GM23338 (cell line): ENCODE measurements around the gene SIRT4. TPM values are rescaled to one million over a fixed set of nuclear protein-coding genes. Genes with fewer than 3 reads are reported as not detected.
"Not testable (repeated sequence)": the region's sequence is repeated elsewhere in the genome, so short reads cannot be mapped to it uniquely, and the experiment has no call there.

Experiments used
- ATAC-seq: fragments of 200-7000 bp; cut with Tn5 transposase; 3 replicates; pipeline ENCODE4 v1.9.1; 2020
- DNase-seq: peaks from one replicate; pipeline ENCODE4 v3.0.0-alpha.2; 2015; ENCODE audit warnings: low spot score
- H2AFZ ChIP-seq: fragments of 200-600 bp; sonication (generic); 2 replicates; pipeline ENCODE4 v1.8.0; 2016; ENCODE audit warnings: antibody characterized with exemption, mild to moderate bottlenecking, moderate library complexity
- H3F3A ChIP-seq: fragments of 200-600 bp; sonication (generic); replicated peaks from 2 replicates; pipeline ENCODE4 v1.8.0; 2017; ENCODE audit warnings: antibody characterized with exemption, mixed run types, low read depth
- H3K27ac ChIP-seq: fragments of 200-600 bp; sonication (generic); 2 replicates; pipeline ENCODE4 v1.6.1; 2016; ENCODE audit warnings: low read depth
- H3K27me3 ChIP-seq: fragments of 200-600 bp; sonication (generic); 2 replicates; pipeline ENCODE4 v1.8.0; 2016; ENCODE audit warnings: mild to moderate bottlenecking, mixed run types, moderate library complexity; ENCODE audit not compliant: insufficient read depth
- H3K36me3 ChIP-seq: fragments of 200-600 bp; sonication (generic); 2 replicates; pipeline ENCODE4 v1.8.0; 2016; ENCODE audit warnings: mild to moderate bottlenecking; ENCODE audit not compliant: insufficient read depth
- H3K4me1 ChIP-seq: fragments of 200-600 bp; sonication (generic); 2 replicates; pipeline ENCODE4 v1.8.0; 2016; ENCODE audit warnings: mild to moderate bottlenecking, moderate library complexity; ENCODE audit not compliant: insufficient read depth
- H3K4me2 ChIP-seq: fragments of 200-600 bp; sonication (generic); 2 replicates; pipeline ENCODE4 v1.7.1; 2017; ENCODE audit warnings: mixed run types
- H3K4me3 ChIP-seq: fragments of 200-600 bp; sonication (generic); 2 replicates; pipeline ENCODE4 v1.6.1; 2016; ENCODE audit warnings: mixed run types
- H3K79me2 ChIP-seq: fragments of 200-600 bp; sonication (generic); replicated peaks from 2 replicates; pipeline ENCODE4 v1.8.0; 2017; ENCODE audit warnings: mild to moderate bottlenecking; ENCODE audit not compliant: insufficient read depth
- H3K9me2 ChIP-seq: fragments of 200-600 bp; sonication (generic); 2 replicates; pipeline ENCODE4 v1.8.0; 2017; ENCODE audit not compliant: insufficient read depth
- H4K20me1 ChIP-seq: fragments of 200-600 bp; sonication (generic); replicated peaks from 2 replicates; pipeline ENCODE4 v1.8.0; 2017; ENCODE audit warnings: mild to moderate bottlenecking; ENCODE audit not compliant: insufficient read depth
- H3K27ac Mint-ChIP-seq: 2 replicates; pipeline ENCODE4 v1.8.0; 2020; ENCODE audit warnings: inconsistent platforms, mild to moderate bottlenecking, moderate library complexity, mixed read lengths
- H3K27me3 Mint-ChIP-seq: 3 replicates; pipeline ENCODE4 v1.8.0; 2022; ENCODE audit warnings: low read depth, mild to moderate bottlenecking, moderate library complexity, mixed read lengths, inconsistent platforms; ENCODE audit not compliant: insufficient read depth, poor library complexity
- H3K36me3 Mint-ChIP-seq: 3 replicates; pipeline ENCODE4 v1.8.0; 2021; ENCODE audit warnings: low read depth, mild to moderate bottlenecking, inconsistent platforms, moderate library complexity, mixed read lengths
- H3K4me1 Mint-ChIP-seq: 3 replicates; pipeline ENCODE4 v1.8.0; 2020; ENCODE audit warnings: mild to moderate bottlenecking, inconsistent platforms, mixed read lengths
- H3K4me3 Mint-ChIP-seq: 3 replicates; pipeline ENCODE4 v1.8.0; 2021; ENCODE audit warnings: moderate library complexity, mild to moderate bottlenecking, inconsistent platforms, mixed read lengths
- H3K9me3 Mint-ChIP-seq: 3 replicates; pipeline ENCODE4 v1.8.0; 2020; ENCODE audit warnings: moderate library complexity, mild to moderate bottlenecking, inconsistent platforms, mixed read lengths
- EZH2 ChIP-seq: fragments of 200-600 bp; sonication (generic); IDR thresholded peaks from one replicate; pipeline ENCODE4 v1.8.0; 2017; ENCODE audit warnings: antibody characterized with exemption, mild to moderate bottlenecking, low read depth; ENCODE audit not compliant: unreplicated experiment
- EZH2phosphoT487 ChIP-seq: fragments of 200-600 bp; sonication (generic); IDR thresholded peaks from one replicate; pipeline ENCODE4 v1.8.1; 2018; ENCODE audit warnings: antibody characterized with exemption; ENCODE audit not compliant: unreplicated experiment
- NANOG ChIP-seq: IDR thresholded peaks from 2 replicates; pipeline ENCODE4 v1.6.1; 2016; ENCODE audit warnings: antibody characterized with exemption, borderline replicate concordance
- ZNF114 ChIP-seq: fragments of 250-450 bp; sonication (Bioruptor Pico); IDR thresholded peaks from 2 replicates; pipeline ENCODE4 v1.5.0; 2020; ENCODE audit warnings: mild to moderate bottlenecking, moderate library complexity
- ZNF331 ChIP-seq: fragments of 250-450 bp; sonication (Bioruptor Pico); IDR thresholded peaks from 2 replicates; pipeline ENCODE4 v1.5.0; 2020; ENCODE audit warnings: low read depth, mild to moderate bottlenecking, moderate library complexity
- polyA plus RNA-seq: library from polyadenylated mRNA; unstranded; fragments of >200 nt; fragmentation: Nextera tagmentation; extraction: Ambion mirVana; gene quantifications from 2 replicates; pipeline ENCODE4 v1.2.1, GENCODE V29; 2016
- total RNA-seq: library from RNA; depleted of rRNA; stranded (reverse); fragments of >200 nt; shearing (Covaris generic); gene quantifications from 2 replicates; pipeline ENCODE4 v1.2.3, GENCODE V29; 2014
- TF ChIP-seq, protein P1 (sequence below), 2 experiments: fragments of 200-600 bp in 1 of 2; sonication (generic) in 1 of 2; conservative IDR thresholded peaks; 2 replicates each; pipeline versions ENCODE4 v1.5.1 to v1.6.1; 2016 to 2017; ENCODE audit warnings: antibody characterized with exemption in 2 of 2, low read depth in 2 of 2, mild to moderate bottlenecking in 2 of 2, moderate library complexity in 1 of 2
- TF ChIP-seq, protein P2 (sequence below): fragments of 250-450 bp; sonication (Bioruptor Pico); IDR thresholded peaks from 2 replicates; pipeline ENCODE4 v1.5.0; 2020; ENCODE audit warnings: mild to moderate bottlenecking, moderate library complexity

SIRT4 gene
- total and polyA plus RNA-seq, 2 experiments from 2014 or later = 2.0 to 3.0 TPM

DNA sequence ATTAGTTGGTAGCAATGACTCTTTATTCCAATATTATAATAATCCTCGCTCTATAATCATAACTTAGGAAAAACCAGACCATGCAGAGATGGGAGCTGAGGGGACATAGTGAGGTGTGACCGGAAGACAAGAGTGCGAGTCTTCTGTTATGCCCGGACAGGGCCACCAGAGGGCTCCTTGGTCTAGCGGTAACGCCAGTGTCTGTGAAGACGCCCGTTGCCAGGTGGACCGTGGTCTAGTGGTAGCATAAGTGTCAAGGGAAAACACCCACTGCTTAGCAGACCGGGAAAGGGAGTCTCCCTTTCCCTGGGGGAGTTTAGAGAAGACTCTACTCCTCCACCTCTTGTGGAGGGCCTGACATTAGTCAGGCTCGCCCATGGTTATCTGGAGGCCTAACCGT is 33.3 kb downstream of the SIRT4 start:
- TF ChIP-seq, protein P1, sequence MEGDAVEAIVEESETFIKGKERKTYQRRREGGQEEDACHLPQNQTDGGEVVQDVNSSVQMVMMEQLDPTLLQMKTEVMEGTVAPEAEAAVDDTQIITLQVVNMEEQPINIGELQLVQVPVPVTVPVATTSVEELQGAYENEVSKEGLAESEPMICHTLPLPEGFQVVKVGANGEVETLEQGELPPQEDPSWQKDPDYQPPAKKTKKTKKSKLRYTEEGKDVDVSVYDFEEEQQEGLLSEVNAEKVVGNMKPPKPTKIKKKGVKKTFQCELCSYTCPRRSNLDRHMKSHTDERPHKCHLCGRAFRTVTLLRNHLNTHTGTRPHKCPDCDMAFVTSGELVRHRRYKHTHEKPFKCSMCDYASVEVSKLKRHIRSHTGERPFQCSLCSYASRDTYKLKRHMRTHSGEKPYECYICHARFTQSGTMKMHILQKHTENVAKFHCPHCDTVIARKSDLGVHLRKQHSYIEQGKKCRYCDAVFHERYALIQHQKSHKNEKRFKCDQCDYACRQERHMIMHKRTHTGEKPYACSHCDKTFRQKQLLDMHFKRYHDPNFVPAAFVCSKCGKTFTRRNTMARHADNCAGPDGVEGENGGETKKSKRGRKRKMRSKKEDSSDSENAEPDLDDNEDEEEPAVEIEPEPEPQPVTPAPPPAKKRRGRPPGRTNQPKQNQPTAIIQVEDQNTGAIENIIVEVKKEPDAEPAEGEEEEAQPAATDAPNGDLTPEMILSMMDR (conservative IDR thresholded peaks at IDR 0.05; ENCODE audit: low read depth in 2 of 2) = peak; percentile 63 to 80
- not testable (repeated sequence) for H3K4me1 ChIP-seq, H3K79me2 ChIP-seq, H2AFZ ChIP-seq, H3K4me1 Mint-ChIP-seq, H3K36me3 ChIP-seq, H3K27ac Mint-ChIP-seq, H3K9me2 ChIP-seq, H3F3A ChIP-seq, H3K4me3 Mint-ChIP-seq, ATAC-seq, H3K27me3 ChIP-seq, H4K20me1 ChIP-seq, H3K27ac ChIP-seq, H3K4me2 ChIP-seq, H3K4me3 ChIP-seq
- peak; percentile 79 for DNase-seq
- Mint-ChIP-seq H3K36me3 (peaks cover 24% of the 10 kb centered on the region), H3K27me3 (peaks cover 19% of the 10 kb centered on the region), H3K9me3 (peaks cover 39% of the 10 kb centered on the region)

DNA sequence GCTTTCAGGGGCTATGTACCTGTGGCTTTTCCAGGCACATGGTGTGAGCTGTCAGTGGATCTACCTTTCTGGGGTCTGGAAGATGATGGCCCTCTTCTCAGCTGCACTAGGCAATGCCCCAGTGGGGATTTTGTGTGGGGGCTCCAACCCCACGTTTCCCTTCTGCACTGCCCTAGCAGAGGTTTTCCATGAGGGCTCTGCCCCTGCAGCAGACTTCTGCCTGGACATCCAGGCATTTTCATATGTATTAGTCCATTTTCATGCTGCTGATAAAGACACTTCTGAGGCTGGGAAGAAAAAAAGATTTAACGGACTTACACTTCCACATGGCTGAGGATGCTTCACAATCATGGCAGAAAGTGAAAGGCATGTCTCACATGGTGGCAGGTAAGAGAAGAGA is 34.3 kb downstream of the SIRT4 start:
- H3K4me2 ChIP-seq, H4K20me1 ChIP-seq, H3K27ac Mint-ChIP-seq, ATAC-seq, H2AFZ ChIP-seq, H3F3A ChIP-seq, H3K9me2 ChIP-seq, H3K27me3 ChIP-seq, H3K4me1 Mint-ChIP-seq, H3K36me3 ChIP-seq, H3K79me2 ChIP-seq, H3K4me3 Mint-ChIP-seq, DNase-seq, H3K4me1 ChIP-seq, H3K27ac ChIP-seq, H3K4me3 ChIP-seq: not testable (repeated sequence)
- peaks cover 39% of the 10 kb centered on the region for H3K9me3 Mint-ChIP-seq
- peaks cover 20% of the 10 kb centered on the region for H3K27me3 Mint-ChIP-seq
- H3K36me3 Mint-ChIP-seq = peaks cover 24% of the 10 kb centered on the region

DNA sequence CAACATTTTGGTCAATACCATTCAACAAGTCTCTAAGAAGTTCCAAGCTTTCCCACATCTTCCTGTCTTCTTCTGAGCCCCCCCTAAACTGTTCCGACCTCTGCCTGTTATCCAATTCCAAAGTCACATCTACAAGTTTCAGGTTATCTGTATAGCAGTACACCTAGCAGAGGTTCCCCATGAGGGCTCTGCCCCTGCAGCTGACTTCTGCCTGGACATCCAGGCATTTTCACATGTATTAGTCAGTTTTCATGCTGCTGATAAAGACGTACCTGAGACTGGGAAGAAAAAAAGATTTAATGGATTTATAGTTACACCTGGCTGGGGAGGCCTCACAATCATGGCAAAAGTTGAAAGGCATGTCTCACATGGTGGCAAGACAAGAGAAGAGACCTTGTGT is 35.6 kb downstream of the SIRT4 start:
- peaks cover 25% of the 10 kb centered on the region for H3K27me3 Mint-ChIP-seq
- no peaks in the 10 kb centered on the region for H3K79me2 ChIP-seq
- H3K4me1 ChIP-seq = no peaks in the 10 kb centered on the region
- no peaks in the 10 kb centered on the region for H3K27me3 ChIP-seq
- H3K27ac Mint-ChIP-seq = no peak overlapping the region
- H3K4me3 Mint-ChIP-seq = no peak overlapping the region
- H2AFZ ChIP-seq = no peak overlapping the region
- no peak overlapping the region for H3K4me3 ChIP-seq
- no peak overlapping the region for H3K27ac ChIP-seq
- H3F3A ChIP-seq = no peaks in the 10 kb centered on the region
- H3K9me3 Mint-ChIP-seq = peaks cover 39% of the 10 kb centered on the region
- peaks cover 4% of the 10 kb centered on the region; the same call in 1 of the 3 replicates for H3K4me1 Mint-ChIP-seq
- H3K36me3 Mint-ChIP-seq = peaks cover 24% of the 10 kb centered on the region
- no peaks in the 10 kb centered on the region for H3K9me2 ChIP-seq
- H3K4me2 ChIP-seq = no peak overlapping the region
- no peaks in the 10 kb centered on the region for H4K20me1 ChIP-seq
- ATAC-seq (no peak), DNase-seq (no peak)
- no peaks in the 10 kb centered on the region for H3K36me3 ChIP-seq
- no peak for TF ChIP-seq ZNF331 (CRISPR knock-in tag)
- no peak for TF ChIP-seq EZH2phosphoT487
- TF ChIP-seq ZNF114 = no peak
- TF ChIP-seq EZH2 = no peak
- TF ChIP-seq, protein P1 (conservative IDR thresholded peaks at IDR 0.05; ENCODE audit: low read depth in 2 of 2) = no peak
- no peak for TF ChIP-seq NANOG
- TF ChIP-seq, protein P2, sequence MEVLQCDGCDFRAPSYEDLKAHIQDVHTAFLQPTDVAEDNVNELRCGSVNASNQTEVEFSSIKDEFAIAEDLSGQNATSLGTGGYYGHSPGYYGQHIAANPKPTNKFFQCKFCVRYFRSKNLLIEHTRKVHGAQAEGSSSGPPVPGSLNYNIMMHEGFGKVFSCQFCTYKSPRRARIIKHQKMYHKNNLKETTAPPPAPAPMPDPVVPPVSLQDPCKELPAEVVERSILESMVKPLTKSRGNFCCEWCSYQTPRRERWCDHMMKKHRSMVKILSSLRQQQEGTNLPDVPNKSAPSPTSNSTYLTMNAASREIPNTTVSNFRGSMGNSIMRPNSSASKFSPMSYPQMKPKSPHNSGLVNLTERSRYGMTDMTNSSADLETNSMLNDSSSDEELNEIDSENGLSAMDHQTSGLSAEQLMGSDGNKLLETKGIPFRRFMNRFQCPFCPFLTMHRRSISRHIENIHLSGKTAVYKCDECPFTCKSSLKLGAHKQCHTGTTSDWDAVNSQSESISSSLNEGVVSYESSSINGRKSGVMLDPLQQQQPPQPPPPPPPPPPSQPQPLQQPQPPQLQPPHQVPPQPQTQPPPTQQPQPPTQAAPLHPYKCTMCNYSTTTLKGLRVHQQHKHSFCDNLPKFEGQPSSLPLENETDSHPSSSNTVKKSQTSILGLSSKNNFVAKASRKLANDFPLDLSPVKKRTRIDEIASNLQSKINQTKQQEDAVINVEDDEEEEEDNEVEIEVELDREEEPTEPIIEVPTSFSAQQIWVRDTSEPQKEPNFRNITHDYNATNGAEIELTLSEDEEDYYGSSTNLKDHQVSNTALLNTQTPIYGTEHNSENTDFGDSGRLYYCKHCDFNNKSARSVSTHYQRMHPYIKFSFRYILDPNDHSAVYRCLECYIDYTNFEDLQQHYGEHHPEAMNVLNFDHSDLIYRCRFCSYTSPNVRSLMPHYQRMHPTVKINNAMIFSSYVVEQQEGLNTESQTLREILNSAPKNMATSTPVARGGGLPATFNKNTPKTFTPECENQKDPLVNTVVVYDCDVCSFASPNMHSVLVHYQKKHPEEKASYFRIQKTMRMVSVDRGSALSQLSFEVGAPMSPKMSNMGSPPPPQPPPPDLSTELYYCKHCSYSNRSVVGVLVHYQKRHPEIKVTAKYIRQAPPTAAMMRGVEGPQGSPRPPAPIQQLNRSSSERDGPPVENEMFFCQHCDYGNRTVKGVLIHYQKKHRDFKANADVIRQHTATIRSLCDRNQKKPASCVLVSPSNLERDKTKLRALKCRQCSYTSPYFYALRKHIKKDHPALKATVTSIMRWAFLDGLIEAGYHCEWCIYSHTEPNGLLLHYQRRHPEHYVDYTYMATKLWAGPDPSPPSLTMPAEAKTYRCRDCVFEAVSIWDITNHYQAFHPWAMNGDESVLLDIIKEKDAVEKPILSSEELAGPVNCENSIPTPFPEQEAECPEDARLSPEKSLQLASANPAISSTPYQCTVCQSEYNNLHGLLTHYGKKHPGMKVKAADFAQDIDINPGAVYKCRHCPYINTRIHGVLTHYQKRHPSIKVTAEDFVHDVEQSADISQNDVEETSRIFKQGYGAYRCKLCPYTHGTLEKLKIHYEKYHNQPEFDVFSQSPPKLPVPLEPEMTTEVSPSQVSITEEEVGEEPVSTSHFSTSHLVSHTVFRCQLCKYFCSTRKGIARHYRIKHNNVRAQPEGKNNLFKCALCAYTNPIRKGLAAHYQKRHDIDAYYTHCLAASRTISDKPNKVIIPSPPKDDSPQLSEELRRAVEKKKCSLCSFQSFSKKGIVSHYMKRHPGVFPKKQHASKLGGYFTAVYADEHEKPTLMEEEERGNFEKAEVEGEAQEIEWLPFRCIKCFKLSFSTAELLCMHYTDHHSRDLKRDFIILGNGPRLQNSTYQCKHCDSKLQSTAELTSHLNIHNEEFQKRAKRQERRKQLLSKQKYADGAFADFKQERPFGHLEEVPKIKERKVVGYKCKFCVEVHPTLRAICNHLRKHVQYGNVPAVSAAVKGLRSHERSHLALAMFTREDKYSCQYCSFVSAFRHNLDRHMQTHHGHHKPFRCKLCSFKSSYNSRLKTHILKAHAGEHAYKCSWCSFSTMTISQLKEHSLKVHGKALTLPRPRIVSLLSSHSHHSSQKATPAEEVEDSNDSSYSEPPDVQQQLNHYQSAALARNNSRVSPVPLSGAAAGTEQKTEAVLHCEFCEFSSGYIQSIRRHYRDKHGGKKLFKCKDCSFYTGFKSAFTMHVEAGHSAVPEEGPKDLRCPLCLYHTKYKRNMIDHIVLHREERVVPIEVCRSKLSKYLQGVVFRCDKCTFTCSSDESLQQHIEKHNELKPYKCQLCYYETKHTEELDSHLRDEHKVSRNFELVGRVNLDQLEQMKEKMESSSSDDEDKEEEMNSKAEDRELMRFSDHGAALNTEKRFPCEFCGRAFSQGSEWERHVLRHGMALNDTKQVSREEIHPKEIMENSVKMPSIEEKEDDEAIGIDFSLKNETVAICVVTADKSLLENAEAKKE (CRISPR knock-in tag) = no peak
